Measurements from ENCODE around the gene BANF1. TPM values are rescaled to one million over a fixed set of nuclear protein-coding genes. Genes with fewer than 3 reads are reported as not detected.
A peak's percentile ranks its signal among the peaks of the same experiment; 100 is the strongest.

Gene BANF1
- total and polyA plus RNA-seq, 4 donors, result 10.7 to 100.0 (median 47.0) TPM

DNA sequence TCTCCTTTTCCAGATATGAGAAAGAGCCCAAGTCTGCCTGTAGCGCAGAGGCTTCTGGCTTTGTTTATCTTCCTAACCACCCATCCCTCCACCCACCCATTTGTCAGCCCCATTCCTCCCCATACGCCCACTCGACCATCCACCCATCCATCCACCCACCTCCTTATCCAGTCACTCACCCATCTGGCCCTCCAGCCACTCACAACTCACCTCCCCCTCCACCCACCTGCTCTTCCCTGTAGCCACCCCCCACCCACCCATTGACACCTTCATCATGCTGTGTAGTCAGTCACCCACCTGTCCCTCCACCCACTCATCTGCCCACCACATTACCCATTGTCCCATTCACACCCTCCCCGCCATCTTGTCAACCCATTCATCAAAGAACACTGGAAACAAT, 15.0 kb downstream of the BANF1 start:
- no peaks in the 10 kb centered on the region for H3K9me3 ChIP-seq (ENCODE audit: control insufficient read depth in 4 of 4, low read length in 3 of 4)
- no peaks in the 10 kb centered on the region for H3K36me3 ChIP-seq (ENCODE audit: control insufficient read depth in 4 of 4, insufficient read depth in 3 of 4, low read depth in 1 of 4, low read length in 3 of 4)
- peaks cover 0 to 6% (median 1%) of the 10 kb centered on the region in 4 donors for H3K4me1 ChIP-seq (ENCODE audit: control insufficient read depth in 4 of 4, insufficient read depth in 4 of 4, low read length in 3 of 4)
- WGBS, result 86% methylated on average over 4 of the region's 4 CpGs
- TF ChIP-seq, protein P1, sequence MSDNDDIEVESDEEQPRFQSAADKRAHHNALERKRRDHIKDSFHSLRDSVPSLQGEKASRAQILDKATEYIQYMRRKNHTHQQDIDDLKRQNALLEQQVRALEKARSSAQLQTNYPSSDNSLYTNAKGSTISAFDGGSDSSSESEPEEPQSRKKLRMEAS (IDR thresholded peaks at IDR 0.05), result no peak
- TF ChIP-seq JUND (IDR thresholded peaks at IDR 0.05) (no peak), FOXA1 (IDR thresholded peaks at IDR 0.05) (no peak), GABPA (IDR thresholded peaks at IDR 0.05 in 1 of 2, conservative IDR thresholded peaks at IDR 0.05 in 1 of 2) (no peak), EGR1 (IDR thresholded peaks at IDR 0.05; ENCODE audit: low read depth in 2 of 2) (no peak), YY1 (IDR thresholded peaks at IDR 0.05) (no peak), HNF4G (IDR thresholded peaks at IDR 0.05) (no peak), NR2F2 (IDR thresholded peaks at IDR 0.05) (no peak)
- TF ChIP-seq, protein P2, sequence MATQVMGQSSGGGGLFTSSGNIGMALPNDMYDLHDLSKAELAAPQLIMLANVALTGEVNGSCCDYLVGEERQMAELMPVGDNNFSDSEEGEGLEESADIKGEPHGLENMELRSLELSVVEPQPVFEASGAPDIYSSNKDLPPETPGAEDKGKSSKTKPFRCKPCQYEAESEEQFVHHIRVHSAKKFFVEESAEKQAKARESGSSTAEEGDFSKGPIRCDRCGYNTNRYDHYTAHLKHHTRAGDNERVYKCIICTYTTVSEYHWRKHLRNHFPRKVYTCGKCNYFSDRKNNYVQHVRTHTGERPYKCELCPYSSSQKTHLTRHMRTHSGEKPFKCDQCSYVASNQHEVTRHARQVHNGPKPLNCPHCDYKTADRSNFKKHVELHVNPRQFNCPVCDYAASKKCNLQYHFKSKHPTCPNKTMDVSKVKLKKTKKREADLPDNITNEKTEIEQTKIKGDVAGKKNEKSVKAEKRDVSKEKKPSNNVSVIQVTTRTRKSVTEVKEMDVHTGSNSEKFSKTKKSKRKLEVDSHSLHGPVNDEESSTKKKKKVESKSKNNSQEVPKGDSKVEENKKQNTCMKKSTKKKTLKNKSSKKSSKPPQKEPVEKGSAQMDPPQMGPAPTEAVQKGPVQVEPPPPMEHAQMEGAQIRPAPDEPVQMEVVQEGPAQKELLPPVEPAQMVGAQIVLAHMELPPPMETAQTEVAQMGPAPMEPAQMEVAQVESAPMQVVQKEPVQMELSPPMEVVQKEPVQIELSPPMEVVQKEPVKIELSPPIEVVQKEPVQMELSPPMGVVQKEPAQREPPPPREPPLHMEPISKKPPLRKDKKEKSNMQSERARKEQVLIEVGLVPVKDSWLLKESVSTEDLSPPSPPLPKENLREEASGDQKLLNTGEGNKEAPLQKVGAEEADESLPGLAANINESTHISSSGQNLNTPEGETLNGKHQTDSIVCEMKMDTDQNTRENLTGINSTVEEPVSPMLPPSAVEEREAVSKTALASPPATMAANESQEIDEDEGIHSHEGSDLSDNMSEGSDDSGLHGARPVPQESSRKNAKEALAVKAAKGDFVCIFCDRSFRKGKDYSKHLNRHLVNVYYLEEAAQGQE (IDR thresholded peaks at IDR 0.05), result no peak
- no peak overlapping the region for H3K27ac ChIP-seq (ENCODE audit: low read depth in 1 of 2, low read length in 2 of 2)
- H3K27me3 ChIP-seq (ENCODE audit: control insufficient read depth in 4 of 4, insufficient read depth in 4 of 4, low read length in 3 of 4), result peaks cover 0 to 9% (median 0%) of the 10 kb centered on the region in 4 donors
- H3K9ac ChIP-seq (ENCODE audit: low read depth in 1 of 2, low read length in 2 of 2), result no peak overlapping the region
- H3K4me3 ChIP-seq (ENCODE audit: low read depth in 1 of 3, low read length in 3 of 3), result no peak overlapping the region
- DNase-seq (ENCODE audit: low spot score), result peak; percentile 48

GRCh38 chr11:66020212-66020611, 17.9 kb downstream of the BANF1 start:
- no peak overlapping the region for H3K4me3 ChIP-seq (ENCODE audit: low read depth in 1 of 3, low read length in 3 of 3)
- DNase-seq (ENCODE audit: low spot score), result no peak
- H3K36me3 ChIP-seq (ENCODE audit: control insufficient read depth in 4 of 4, insufficient read depth in 3 of 4, low read depth in 1 of 4, low read length in 3 of 4), result no peaks in the 10 kb centered on the region
- H3K27me3 ChIP-seq (ENCODE audit: control insufficient read depth in 4 of 4, insufficient read depth in 4 of 4, low read length in 3 of 4), result no peaks in the 10 kb centered on the region
- TF ChIP-seq, protein P2 (IDR thresholded peaks at IDR 0.05), result no peak
- TF ChIP-seq, protein P1 (IDR thresholded peaks at IDR 0.05), result no peak
- TF ChIP-seq, protein P3, sequence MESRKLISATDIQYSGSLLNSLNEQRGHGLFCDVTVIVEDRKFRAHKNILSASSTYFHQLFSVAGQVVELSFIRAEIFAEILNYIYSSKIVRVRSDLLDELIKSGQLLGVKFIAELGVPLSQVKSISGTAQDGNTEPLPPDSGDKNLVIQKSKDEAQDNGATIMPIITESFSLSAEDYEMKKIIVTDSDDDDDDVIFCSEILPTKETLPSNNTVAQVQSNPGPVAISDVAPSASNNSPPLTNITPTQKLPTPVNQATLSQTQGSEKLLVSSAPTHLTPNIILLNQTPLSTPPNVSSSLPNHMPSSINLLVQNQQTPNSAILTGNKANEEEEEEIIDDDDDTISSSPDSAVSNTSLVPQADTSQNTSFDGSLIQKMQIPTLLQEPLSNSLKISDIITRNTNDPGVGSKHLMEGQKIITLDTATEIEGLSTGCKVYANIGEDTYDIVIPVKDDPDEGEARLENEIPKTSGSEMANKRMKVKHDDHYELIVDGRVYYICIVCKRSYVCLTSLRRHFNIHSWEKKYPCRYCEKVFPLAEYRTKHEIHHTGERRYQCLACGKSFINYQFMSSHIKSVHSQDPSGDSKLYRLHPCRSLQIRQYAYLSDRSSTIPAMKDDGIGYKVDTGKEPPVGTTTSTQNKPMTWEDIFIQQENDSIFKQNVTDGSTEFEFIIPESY (IDR thresholded peaks at IDR 0.05), result no peak
- TF ChIP-seq, protein P4, sequence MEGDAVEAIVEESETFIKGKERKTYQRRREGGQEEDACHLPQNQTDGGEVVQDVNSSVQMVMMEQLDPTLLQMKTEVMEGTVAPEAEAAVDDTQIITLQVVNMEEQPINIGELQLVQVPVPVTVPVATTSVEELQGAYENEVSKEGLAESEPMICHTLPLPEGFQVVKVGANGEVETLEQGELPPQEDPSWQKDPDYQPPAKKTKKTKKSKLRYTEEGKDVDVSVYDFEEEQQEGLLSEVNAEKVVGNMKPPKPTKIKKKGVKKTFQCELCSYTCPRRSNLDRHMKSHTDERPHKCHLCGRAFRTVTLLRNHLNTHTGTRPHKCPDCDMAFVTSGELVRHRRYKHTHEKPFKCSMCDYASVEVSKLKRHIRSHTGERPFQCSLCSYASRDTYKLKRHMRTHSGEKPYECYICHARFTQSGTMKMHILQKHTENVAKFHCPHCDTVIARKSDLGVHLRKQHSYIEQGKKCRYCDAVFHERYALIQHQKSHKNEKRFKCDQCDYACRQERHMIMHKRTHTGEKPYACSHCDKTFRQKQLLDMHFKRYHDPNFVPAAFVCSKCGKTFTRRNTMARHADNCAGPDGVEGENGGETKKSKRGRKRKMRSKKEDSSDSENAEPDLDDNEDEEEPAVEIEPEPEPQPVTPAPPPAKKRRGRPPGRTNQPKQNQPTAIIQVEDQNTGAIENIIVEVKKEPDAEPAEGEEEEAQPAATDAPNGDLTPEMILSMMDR (IDR thresholded peaks at IDR 0.05; ENCODE audit: low read depth, low read length, missing input control), result no peak
- TF ChIP-seq GABPA (IDR thresholded peaks at IDR 0.05 in 1 of 2, conservative IDR thresholded peaks at IDR 0.05 in 1 of 2), result no peak
- no peak for TF ChIP-seq HNF4A (conservative IDR thresholded peaks at IDR 0.05)
- TF ChIP-seq SP1 (IDR thresholded peaks at IDR 0.05), result no peak
- TF ChIP-seq RXRA (IDR thresholded peaks at IDR 0.05), result no peak
- H3K27ac ChIP-seq (ENCODE audit: low read depth in 1 of 2, low read length in 2 of 2), result no peak overlapping the region
- H3K9ac ChIP-seq (ENCODE audit: low read depth in 1 of 2, low read length in 2 of 2), result no peak overlapping the region
- no peaks in the 10 kb centered on the region for H3K9me3 ChIP-seq (ENCODE audit: control insufficient read depth in 4 of 4, low read length in 3 of 4)
- H3K4me1 ChIP-seq (ENCODE audit: control insufficient read depth in 4 of 4, insufficient read depth in 4 of 4, low read length in 3 of 4), result peaks cover 0 to 7% (median 3%) of the 10 kb centered on the region in 4 donors
- WGBS, result 79% methylated on average over 8 of the region's 8 CpGs
